Measurements from ENCODE around the gene ATP6V1G2.
"Not testable (repeated sequence)": the region's sequence is repeated elsewhere in the genome, so short reads cannot be mapped to it uniquely, and the experiment has no call there.

ATP6V1G2 gene

GRCh38 chr6:31546339-31546957, at the start of gene ATP6V1G2:
ATP6V1G2 (minus strand) TSS chr6:31546608; CDS start chr6:31546559, 49 bp downstream.
- DNase-seq: peak; percentile 88 to 95

- no peak for DNase-seq
These were observed 46.0 kb upstream of the ATP6V1G2 start for GRCh38 chr6:31592396-31592771.

GRCh38 chr6:31590691-31591090, 44.3 kb upstream of the ATP6V1G2 start:
- not testable (repeated sequence) for DNase-seq

- no peak for DNase-seq
These were observed 42.7 kb upstream of the ATP6V1G2 start for GRCh38 chr6:31588871-31589650.

- no peak for DNase-seq
These were observed 41.7 kb upstream of the ATP6V1G2 start for GRCh38 chr6:31587791-31588777.

- no peak for DNase-seq
These were observed 40.3 kb upstream of the ATP6V1G2 start for GRCh38 chr6:31586599-31587281.

- no peak for DNase-seq
These were observed 39.6 kb upstream of the ATP6V1G2 start, which contains the start of gene LST1 for GRCh38 chr6:31586008-31586407. LST1 (plus strand) TSS chr6:31586277; CDS start chr6:31587300, 1,023 bp downstream.

GRCh38 chr6:31585491-31585890, 39.1 kb upstream of the ATP6V1G2 start:
- DNase-seq: no peak

GRCh38 chr6:31582230-31582643, 35.8 kb upstream of the ATP6V1G2 start, which contains the start of gene LTB:
LTB (minus strand) TSS chr6:31582424; CDS start chr6:31582417, 7 bp downstream.
- no peak for DNase-seq

GRCh38 chr6:31581434-31582229, 35.2 kb upstream of the ATP6V1G2 start:
- no peak for DNase-seq

- DNase-seq: peak; percentile 64 to 81
These were observed 34.5 kb upstream of the ATP6V1G2 start for GRCh38 chr6:31580807-31581433.

GRCh38 chr6:31580438-31580740, 34.0 kb upstream of the ATP6V1G2 start:
- DNase-seq: no peak

GRCh38 chr6:31579546-31580437, 33.4 kb upstream of the ATP6V1G2 start:
- no peak for DNase-seq

- no peak for DNase-seq
These were observed 32.7 kb upstream of the ATP6V1G2 start for GRCh38 chr6:31579119-31579505.

GRCh38 chr6:31578184-31579118, 32.0 kb upstream of the ATP6V1G2 start:
- no peak for DNase-seq

- no peak for DNase-seq
These were observed 31.2 kb upstream of the ATP6V1G2 start for GRCh38 chr6:31577579-31577966.

GRCh38 chr6:31576897-31577578, 30.6 kb upstream of the ATP6V1G2 start:
- DNase-seq: no peak

All from hippocampal formation (tissue), 2 donors.